OCI-LY3 (cell line): ENCODE measurements around the gene ENOX2.
"Not testable (repeated sequence)": the region's sequence is repeated elsewhere in the genome, so short reads cannot be mapped to it uniquely, and the experiment has no call there.

Experiments
- CTCF ChIP-seq: fragments of 200-600, 300-600 bp; sonication (generic); IDR thresholded peaks from 2 replicates; pipeline ENCODE4 v1.5.1; 2014; ENCODE audit warnings: antibody characterized with exemption, low read length, low read depth
- EZH2phosphoT487 ChIP-seq: fragments of 200-600 bp; shearing (Covaris generic); IDR thresholded peaks from 2 replicates; pipeline ENCODE4 v1.6.1; 2018; ENCODE audit warnings: antibody characterized with exemption, mixed run types, low read depth

- not testable (repeated sequence) for TF ChIP-seq CTCF, EZH2phosphoT487
These were observed 17.4 kb upstream of the ENOX2 start for GRCh38 chrX:130920405-130920804.
